Right renal cortex interstitium (tissue), 3 donors: ENCODE data around the gene CAPN10. TPM values are rescaled to one million over a fixed set of nuclear protein-coding genes. Genes with fewer than 3 reads are reported as not detected.

Experiments
- DNase-seq, 3 donors: peaks; one replicate each; pipeline ENCODE4 v3.0.0-alpha.2; 2013; ENCODE audit warnings: low read depth in 3 of 3, low spot score in 2 of 3
- polyA plus RNA-seq, 3 donors: library from polyadenylated mRNA; unstranded; fragments of 120-200 nt; gene quantifications; one replicate each; pipeline ENCODE4 v1.2.1, GENCODE V29; 2013; ENCODE audit not compliant: insufficient read length in 3 of 3

CAPN10 gene
- polyA plus RNA-seq, 3 donors: 18.1 to 20.9 (median 18.1) TPM

- DNase-seq: no peak
Observed at GRCh38 chr2:240646900-240647502, 60.5 kb downstream of the CAPN10 start.

GRCh38 chr2:240647503-240648154 is 61.1 kb downstream of the CAPN10 start:
- no peak for DNase-seq

- no peak for DNase-seq
Observed at GRCh38 chr2:240648155-240648649, 61.7 kb downstream of the CAPN10 start.

Other genes starting within 250 kb of the CAPN10 start
- gene GPC1, start 151.1 kb upstream of the CAPN10 start, polyA plus RNA-seq: 10 to 100 TPM; 24.3 to 26.5 (median 25.3) TPM
- gene ANKMY1, start 28.7 kb upstream of the CAPN10 start, polyA plus RNA-seq: 10 to 100 TPM in 1 of 3 donors, 1 to 10 TPM in 2; 8.7 to 11.9 (median 9.0) TPM
- gene DUSP28, start 26.4 kb upstream of the CAPN10 start, polyA plus RNA-seq: 1 to 10 TPM; 6.2 to 7.6 (median 6.2) TPM
- gene RNPEPL1, start 18.2 kb upstream of the CAPN10 start, polyA plus RNA-seq: 10 to 100 TPM; 21.0 to 27.7 (median 25.5) TPM
- 1 to 10 TPM; 1.2 TPM for gene GPR35, start 38.7 kb downstream of the CAPN10 start, polyA plus RNA-seq
- 1 to 10 TPM in 1 of 3 donors, under 1 TPM in 2; 0.14 to 1.4 (median 0.74) TPM for gene AQP12B, start 96.2 kb downstream of the CAPN10 start, polyA plus RNA-seq
- gene AQP12A, start 105.1 kb downstream of the CAPN10 start, polyA plus RNA-seq: under 1 TPM in 2 of 3 donors, not detected in 1; 0.19 to 0.47 TPM
- gene KIF1A, start 233.5 kb downstream of the CAPN10 start, polyA plus RNA-seq: 1 to 10 TPM; 7.1 to 9.5 (median 9.0) TPM